PC-3 (cell line): Measurements from ENCODE around the gene RB1. TPM values are rescaled to one million over a fixed set of nuclear protein-coding genes. Genes with fewer than 3 reads are reported as not detected.

ENCODE experiments used
- ATAC-seq: fragments of 200-7000 bp; cut with Tn5 transposase; 2 replicates; pipeline ENCODE4 v1.9.1; 2020; ENCODE audit warnings: mild to moderate bottlenecking, moderate library complexity
- BruUV-seq: library from RNA; stranded (reverse); fragments of 400-500 nt; replicated peaks from 2 replicates; lab custom pipeline; 2021; lab: Mats Ljungman, UMichigan
- CTCF ChIA-PET: fragments of 300-600 bp; sonication (Branson Sonifier 250); formaldehyde crosslinking; loops from one replicate; lab custom pipeline; 2022; ENCODE audit warnings: antibody characterized with exemption; lab: Charles Lee
- POLR2A ChIA-PET: fragments of 300-600 bp; sonication (Branson Sonifier 250); formaldehyde crosslinking; loops from one replicate; lab custom pipeline; 2022; ENCODE audit warnings: antibody characterized with exemption; ENCODE audit not compliant: unreplicated experiment; lab: Charles Lee
- DNase-seq: peaks from one replicate; pipeline ENCODE4 v3.0.0-alpha.2; 2015
- H2AFZ ChIP-seq: fragments of 300-600 bp; sonication (generic); 2 replicates; pipeline ENCODE4 v1.6.0; 2016; ENCODE audit warnings: antibody characterized with exemption, low read length
- H3F3A ChIP-seq: fragments of 300-600 bp; sonication (generic); one replicate; pipeline ENCODE4 v1.6.0; 2017; ENCODE audit warnings: antibody characterized with exemption, low read length, control low read depth, mild to moderate bottlenecking; ENCODE audit not compliant: unreplicated experiment
- H3K27ac ChIP-seq: fragments of 300-600 bp; sonication (generic); 2 replicates; pipeline ENCODE4 v1.5.1; 2016; ENCODE audit warnings: mild to moderate bottlenecking, low read length
- H3K27me3 ChIP-seq: fragments of 300-600 bp; sonication (generic); 2 replicates; pipeline ENCODE4 v1.6.1; 2016; ENCODE audit warnings: low read length, mixed read lengths
- H3K36me3 ChIP-seq: fragments of 300-600 bp; sonication (generic); 2 replicates; pipeline ENCODE4 v1.6.1; 2016; ENCODE audit warnings: low read depth, mixed run types, low read length, mixed read lengths
- H3K4me1 ChIP-seq: fragments of 300-600 bp; sonication (generic); 2 replicates; pipeline ENCODE4 v1.5.1; 2016; ENCODE audit warnings: low read length; ENCODE audit not compliant: insufficient read depth
- H3K4me2 ChIP-seq: fragments of 300-600 bp; sonication (generic); 2 replicates; pipeline ENCODE4 v1.6.0; 2016; ENCODE audit warnings: low read length
- H3K4me3 ChIP-seq: fragments of 300-600 bp; sonication (generic); 2 replicates; pipeline ENCODE4 v1.5.1; 2016; ENCODE audit warnings: mild to moderate bottlenecking, low read length, mixed read lengths
- H3K79me2 ChIP-seq: fragments of 300-600 bp; sonication (generic); 2 replicates; pipeline ENCODE4 v1.6.1; 2017; ENCODE audit warnings: low read length, mixed read lengths
- H3K9ac ChIP-seq: fragments of 300-600 bp; sonication (generic); 2 replicates; pipeline ENCODE4 v1.6.0; 2016; ENCODE audit warnings: mild to moderate bottlenecking, low read length
- H3K9me2 ChIP-seq: fragments of 300-600 bp; sonication (generic); replicated peaks from 2 replicates; pipeline ENCODE4 v1.6.1; 2016; ENCODE audit warnings: mixed run types, low read length, mixed read lengths
- H3K9me3 ChIP-seq: fragments of 300-600 bp; sonication (generic); 2 replicates; pipeline ENCODE4 v1.6.1; 2016; ENCODE audit warnings: low read length, mixed read lengths
- H4K20me1 ChIP-seq: fragments of 300-600 bp; sonication (generic); 2 replicates; pipeline ENCODE4 v1.6.1; 2016; ENCODE audit warnings: low read length, mixed read lengths
- CTCF ChIP-seq: fragments of 300-600 bp; sonication (generic); conservative IDR thresholded peaks from 2 replicates; pipeline ENCODE4 v1.5.1; 2017; ENCODE audit warnings: antibody characterized with exemption, low read depth, mild to moderate bottlenecking, low read length
- EZH2 ChIP-seq: fragments of 300-600 bp; sonication (generic); IDR thresholded peaks from one replicate; pipeline ENCODE4 v1.6.1; 2017; ENCODE audit warnings: antibody characterized with exemption, mild to moderate bottlenecking, low read length; ENCODE audit not compliant: unreplicated experiment
- EZH2phosphoT487 ChIP-seq: fragments of 300-600 bp; sonication (generic); IDR thresholded peaks from 2 replicates; pipeline ENCODE4 v1.6.1; 2018; ENCODE audit warnings: mild to moderate bottlenecking, antibody characterized with exemption, low read length, borderline replicate concordance
- intact Hi-C: fragments of 100-400 bp; cut with micrococcal nuclease; formaldehyde crosslinking; loops from 2 replicates; pipeline ENCODE4 v1.9.0; 2023
- total RNA-seq: library from RNA; depleted of rRNA; stranded (reverse); fragments of >200 nt; gene quantifications from 2 replicates; pipeline ENCODE4 v1.2.3, GENCODE V29; 2014

RB1 gene
- total RNA-seq, 1 experiment from 2014 or later: 14.3 TPM

GRCh38 chr13:48403913-48404312 lies 100.4 kb downstream of the RB1 start:
- CTCF ChIA-PET: no interaction called here
- no peaks in the 10 kb centered on the region for H3K9me2 ChIP-seq
- no TSS peak for BruUV-seq
- no peak for ATAC-seq
- no peaks in the 10 kb centered on the region for H3K79me2 ChIP-seq
- H3K36me3 ChIP-seq: no peaks in the 10 kb centered on the region; the same call in 1 of the 2 replicates
- no peaks in the 10 kb centered on the region for H4K20me1 ChIP-seq
- intact Hi-C loops: loop anchor here (5.0 kb wide), 1 partner anchor 88 kb away; no protein-coding TSS in a partner anchor
- no peak overlapping the region for H3K4me3 ChIP-seq
- H2AFZ ChIP-seq: no peak overlapping the region
- H3F3A ChIP-seq: no peaks in the 10 kb centered on the region
- H3K9me3 ChIP-seq: no peaks in the 10 kb centered on the region
- no peak overlapping the region for H3K9ac ChIP-seq
- POLR2A ChIA-PET: no interaction called here
- TF ChIP-seq EZH2phosphoT487 (no peak), CTCF (no peak), EZH2 (no peak)
- peaks cover 32% of the 10 kb centered on the region for H3K4me1 ChIP-seq
- H3K27me3 ChIP-seq: no peaks in the 10 kb centered on the region
- no peak for DNase-seq
- no peak overlapping the region for H3K27ac ChIP-seq
- H3K4me2 ChIP-seq: no peak overlapping the region

GRCh38 chr13:48404952-48405351 lies 101.4 kb downstream of the RB1 start:
- Histone ChIP-seq H3K4me1 (peaks cover 22% of the 10 kb centered on the region), H3K36me3 (no peaks in the 10 kb centered on the region), H2AFZ (no peak overlapping the region), H3K27ac (no peak overlapping the region), H3K9ac (no peak overlapping the region), H3K4me2 (no peak overlapping the region), H3K79me2 (peaks cover 8% of the 10 kb centered on the region), H3K9me3 (no peaks in the 10 kb centered on the region), H3K9me2 (no peaks in the 10 kb centered on the region), H3F3A (no peaks in the 10 kb centered on the region), H4K20me1 (no peaks in the 10 kb centered on the region), H3K4me3 (no peak overlapping the region), H3K27me3 (no peaks in the 10 kb centered on the region)
- ChIA-PET CTCF (no interaction called here), POLR2A (no interaction called here)
- intact Hi-C loops: loop anchor here (5.0 kb wide), 1 partner anchor 87 kb away; no protein-coding TSS in a partner anchor
- DNase-seq (no peak), ATAC-seq (no peak)
- TF ChIP-seq CTCF (no peak), EZH2 (no peak), EZH2phosphoT487 (no peak)
- BruUV-seq: no TSS peak

GRCh38 chr13:48405875-48406274 lies 102.3 kb downstream of the RB1 start:
- Histone ChIP-seq H3K79me2 (peaks cover 16% of the 10 kb centered on the region), H3K36me3 (no peaks in the 10 kb centered on the region), H2AFZ (no peak overlapping the region), H3K27me3 (no peaks in the 10 kb centered on the region), H4K20me1 (no peaks in the 10 kb centered on the region), H3K27ac (no peak overlapping the region), H3K9ac (no peak overlapping the region), H3K4me2 (no peak overlapping the region), H3K4me3 (no peak overlapping the region), H3K4me1 (peaks cover 19% of the 10 kb centered on the region), H3K9me2 (no peaks in the 10 kb centered on the region), H3K9me3 (no peaks in the 10 kb centered on the region), H3F3A (no peaks in the 10 kb centered on the region)
- DNase-seq (no peak), ATAC-seq (no peak)
- intact Hi-C loops: no loop called here
- BruUV-seq: no TSS peak
- POLR2A ChIA-PET: no interaction called here
- CTCF ChIA-PET: no interaction called here
- TF ChIP-seq CTCF: no peak
